Panc1 (cell line): Measurements from ENCODE around the gene PDE6A. TPM values are rescaled to one million over a fixed set of nuclear protein-coding genes. Genes with fewer than 3 reads are reported as not detected.

Experiments
- ATAC-seq: fragments of 200-7000 bp; cut with Tn5 transposase; 2 replicates; pipeline ENCODE4 v1.9.1; 2020; ENCODE audit warnings: mild to moderate bottlenecking, moderate library complexity
- BruUV-seq: library from RNA; stranded (reverse); fragments of 400-500 nt; replicated peaks from 2 replicates; lab custom pipeline; 2021; lab: Mats Ljungman, UMichigan
- CTCF ChIA-PET: fragments of 300-600 bp; sonication (Branson Sonifier 250); formaldehyde crosslinking; loops from one replicate; lab custom pipeline; 2022; ENCODE audit warnings: antibody characterized with exemption; lab: Charles Lee
- POLR2A ChIA-PET: fragments of 300-600 bp; sonication (Branson Sonifier 250); formaldehyde crosslinking; loops from one replicate; lab custom pipeline; 2022; ENCODE audit warnings: antibody characterized with exemption; lab: Charles Lee
- DNase-seq: peaks from one replicate; pipeline ENCODE4 v3.0.0-alpha.2; 2010; ENCODE audit warnings: low read depth, low spot score
- H3K27ac ChIP-seq: 2 replicates; pipeline ENCODE4 v1.5.1; 2011; ENCODE audit warnings: mild to moderate bottlenecking, low read length, inconsistent platforms
- H3K27me3 ChIP-seq: fragments of 200-500 bp; sonication (Bioruptor generic); 2 replicates; pipeline ENCODE4 v1.6.0; 2014; ENCODE audit warnings: low read length, inconsistent platforms; ENCODE audit not compliant: control insufficient read depth, insufficient read depth
- H3K36me3 ChIP-seq: fragments of 200-500 bp; sonication (Bioruptor generic); 2 replicates; pipeline ENCODE4 v1.5.1; 2014; ENCODE audit warnings: inconsistent platforms, mild to moderate bottlenecking, low read length, moderate library complexity; ENCODE audit not compliant: control insufficient read depth, insufficient read depth
- H3K4me1 ChIP-seq: 2 replicates; pipeline ENCODE4 v1.5.1; 2011; ENCODE audit warnings: inconsistent platforms, mild to moderate bottlenecking, low read length, moderate library complexity; ENCODE audit not compliant: control insufficient read depth, insufficient read depth
- H3K4me3 ChIP-seq, 2 experiments: 2 replicates each; pipeline ENCODE4 v1.5.1; 2011 to 2012; ENCODE audit warnings: low read depth in 2 of 2, low read length in 2 of 2, mild to moderate bottlenecking in 2 of 2, inconsistent platforms in 1 of 2, moderate library complexity in 1 of 2
- H3K9me3 ChIP-seq: fragments of 200-500 bp; sonication (Bioruptor generic); 2 replicates; pipeline ENCODE4 v1.5.1; 2014; ENCODE audit warnings: low read depth, mild to moderate bottlenecking, inconsistent platforms, low read length, moderate library complexity; ENCODE audit not compliant: control insufficient read depth, insufficient read depth
- POLR2AphosphoS5 ChIP-seq: IDR thresholded peaks from 2 replicates; pipeline ENCODE4 v1.6.1; 2012; ENCODE audit warnings: mild to moderate bottlenecking, low read depth, low read length, moderate library complexity
- SIN3A ChIP-seq: IDR thresholded peaks from 2 replicates; pipeline ENCODE4 v1.6.1; 2012; ENCODE audit warnings: low read depth, mild to moderate bottlenecking, low read length, moderate library complexity, borderline replicate concordance; ENCODE audit not compliant: insufficient read depth
- TCF7L2 ChIP-seq: IDR thresholded peaks from 2 replicates; pipeline ENCODE4 v1.6.1; 2011; ENCODE audit warnings: mild to moderate bottlenecking, low read depth, low read length, inconsistent platforms
- in situ Hi-C: cut with HindIII; loops from 2 replicates; pipeline ENCODE4 v1.10.0; 2016; ENCODE audit warnings: low sequenced_read_pairs, low pct_unique_long_range_greater_than_20kb
- intact Hi-C: fragments of 100-400 bp; cut with micrococcal nuclease; formaldehyde crosslinking; loops from one replicate; pipeline ENCODE4 v1.10.0; 2022; ENCODE audit not compliant: unreplicated experiment
- total RNA-seq: library from RNA; stranded (reverse); gene quantifications from one replicate; pipeline ENCODE4 v1.2.1, GENCODE V29; 2021; ENCODE audit not compliant: unreplicated experiment
- TF ChIP-seq, protein P1 (sequence below), 2 experiments: IDR thresholded peaks; 2 replicates each; pipeline ENCODE4 v1.6.1; 2011 to 2012; ENCODE audit warnings: low read depth in 2 of 2, control low read depth in 1 of 2, low read length in 1 of 2, mild to moderate bottlenecking in 1 of 2, moderate library complexity in 1 of 2; ENCODE audit not compliant: insufficient read depth in 1 of 2
- TF ChIP-seq, protein P2 (sequence below): fragments of 450-650 bp; IDR thresholded peaks from 2 replicates; pipeline ENCODE4 v1.5.1; 2017; ENCODE audit warnings: mild to moderate bottlenecking

Gene PDE6A
- total RNA-seq, 1 experiment from 2014 or later = 0.33 TPM

DNA sequence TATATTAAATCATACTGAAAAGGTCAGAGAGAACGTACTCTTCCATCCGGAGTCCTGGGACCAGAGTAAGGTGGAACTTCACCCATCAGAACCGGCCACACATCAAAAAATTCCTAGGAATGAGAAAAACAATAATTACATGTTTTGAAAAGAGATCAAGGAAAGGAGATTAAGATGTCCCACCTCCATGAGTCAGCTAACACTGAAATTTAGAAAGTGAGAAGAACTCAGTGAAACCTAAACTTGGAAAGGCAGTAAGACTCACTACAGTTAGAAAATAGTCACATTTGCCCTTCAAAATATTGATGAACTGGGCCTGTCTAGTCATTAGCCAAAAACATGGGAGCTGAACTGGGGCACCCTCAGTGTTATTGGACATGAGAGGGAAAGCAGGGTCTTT lies 23.0 kb downstream of the PDE6A start:
- Histone ChIP-seq H3K27me3 (no peaks in the 10 kb centered on the region), H3K4me1 (no peaks in the 10 kb centered on the region), H3K4me3 (no peak overlapping the region), H3K36me3 (no peaks in the 10 kb centered on the region), H3K27ac (no peak overlapping the region; the same call in 1 of the 2 replicates), H3K9me3 (no peaks in the 10 kb centered on the region)
- BruUV-seq = no TSS peak
- DNase-seq (no peak), ATAC-seq (no peak)
- TF ChIP-seq SIN3A = no peak
- TF ChIP-seq, protein P1, sequence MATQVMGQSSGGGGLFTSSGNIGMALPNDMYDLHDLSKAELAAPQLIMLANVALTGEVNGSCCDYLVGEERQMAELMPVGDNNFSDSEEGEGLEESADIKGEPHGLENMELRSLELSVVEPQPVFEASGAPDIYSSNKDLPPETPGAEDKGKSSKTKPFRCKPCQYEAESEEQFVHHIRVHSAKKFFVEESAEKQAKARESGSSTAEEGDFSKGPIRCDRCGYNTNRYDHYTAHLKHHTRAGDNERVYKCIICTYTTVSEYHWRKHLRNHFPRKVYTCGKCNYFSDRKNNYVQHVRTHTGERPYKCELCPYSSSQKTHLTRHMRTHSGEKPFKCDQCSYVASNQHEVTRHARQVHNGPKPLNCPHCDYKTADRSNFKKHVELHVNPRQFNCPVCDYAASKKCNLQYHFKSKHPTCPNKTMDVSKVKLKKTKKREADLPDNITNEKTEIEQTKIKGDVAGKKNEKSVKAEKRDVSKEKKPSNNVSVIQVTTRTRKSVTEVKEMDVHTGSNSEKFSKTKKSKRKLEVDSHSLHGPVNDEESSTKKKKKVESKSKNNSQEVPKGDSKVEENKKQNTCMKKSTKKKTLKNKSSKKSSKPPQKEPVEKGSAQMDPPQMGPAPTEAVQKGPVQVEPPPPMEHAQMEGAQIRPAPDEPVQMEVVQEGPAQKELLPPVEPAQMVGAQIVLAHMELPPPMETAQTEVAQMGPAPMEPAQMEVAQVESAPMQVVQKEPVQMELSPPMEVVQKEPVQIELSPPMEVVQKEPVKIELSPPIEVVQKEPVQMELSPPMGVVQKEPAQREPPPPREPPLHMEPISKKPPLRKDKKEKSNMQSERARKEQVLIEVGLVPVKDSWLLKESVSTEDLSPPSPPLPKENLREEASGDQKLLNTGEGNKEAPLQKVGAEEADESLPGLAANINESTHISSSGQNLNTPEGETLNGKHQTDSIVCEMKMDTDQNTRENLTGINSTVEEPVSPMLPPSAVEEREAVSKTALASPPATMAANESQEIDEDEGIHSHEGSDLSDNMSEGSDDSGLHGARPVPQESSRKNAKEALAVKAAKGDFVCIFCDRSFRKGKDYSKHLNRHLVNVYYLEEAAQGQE (IDR thresholded peaks at IDR 0.05; ENCODE audit: insufficient read depth in 1 of 2, low read depth in 2 of 2, low read length in 1 of 2) = no peak
- TF ChIP-seq, protein P2, sequence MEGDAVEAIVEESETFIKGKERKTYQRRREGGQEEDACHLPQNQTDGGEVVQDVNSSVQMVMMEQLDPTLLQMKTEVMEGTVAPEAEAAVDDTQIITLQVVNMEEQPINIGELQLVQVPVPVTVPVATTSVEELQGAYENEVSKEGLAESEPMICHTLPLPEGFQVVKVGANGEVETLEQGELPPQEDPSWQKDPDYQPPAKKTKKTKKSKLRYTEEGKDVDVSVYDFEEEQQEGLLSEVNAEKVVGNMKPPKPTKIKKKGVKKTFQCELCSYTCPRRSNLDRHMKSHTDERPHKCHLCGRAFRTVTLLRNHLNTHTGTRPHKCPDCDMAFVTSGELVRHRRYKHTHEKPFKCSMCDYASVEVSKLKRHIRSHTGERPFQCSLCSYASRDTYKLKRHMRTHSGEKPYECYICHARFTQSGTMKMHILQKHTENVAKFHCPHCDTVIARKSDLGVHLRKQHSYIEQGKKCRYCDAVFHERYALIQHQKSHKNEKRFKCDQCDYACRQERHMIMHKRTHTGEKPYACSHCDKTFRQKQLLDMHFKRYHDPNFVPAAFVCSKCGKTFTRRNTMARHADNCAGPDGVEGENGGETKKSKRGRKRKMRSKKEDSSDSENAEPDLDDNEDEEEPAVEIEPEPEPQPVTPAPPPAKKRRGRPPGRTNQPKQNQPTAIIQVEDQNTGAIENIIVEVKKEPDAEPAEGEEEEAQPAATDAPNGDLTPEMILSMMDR = no peak
- TF ChIP-seq POLR2AphosphoS5 = no peak
- no peak for TF ChIP-seq TCF7L2
- POLR2A ChIA-PET = no interaction called here
- intact Hi-C loops = no loop called here
- CTCF ChIA-PET = no interaction called here
- in situ Hi-C loops = no loop called here

DNA sequence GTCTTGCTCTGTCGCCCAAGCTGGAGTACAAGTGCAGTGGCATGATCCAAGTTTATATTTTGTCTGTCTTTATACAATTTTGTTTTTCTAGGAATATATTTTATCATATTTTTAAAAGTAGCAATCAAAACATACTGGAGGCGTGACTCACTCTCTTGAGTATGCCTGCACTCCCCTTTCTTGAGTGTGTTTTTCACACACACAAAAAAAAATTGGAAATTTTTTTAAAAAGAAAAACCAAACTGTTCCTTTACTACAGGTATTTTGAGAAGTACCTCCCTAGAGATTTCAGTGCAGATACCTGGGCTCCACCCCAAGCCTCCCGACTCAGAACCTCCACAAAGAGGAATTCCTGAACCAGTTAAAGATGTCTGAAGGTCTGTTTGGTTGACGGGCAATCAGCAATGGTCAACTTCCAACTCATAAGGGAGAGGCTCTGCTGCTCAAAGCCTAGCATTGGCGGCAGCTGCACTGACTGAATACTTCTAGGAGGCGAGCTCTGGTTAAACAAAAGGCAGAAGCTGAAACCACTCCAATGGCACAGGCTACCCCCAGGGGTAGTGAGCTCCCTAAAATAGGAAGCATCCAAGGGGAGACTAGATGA lies 27.4 kb downstream of the PDE6A start:
- no peak overlapping the region for H3K4me3 ChIP-seq
- intact Hi-C loops = no loop called here
- POLR2A ChIA-PET = no interaction called here
- no peaks in the 10 kb centered on the region for H3K4me1 ChIP-seq
- TF ChIP-seq, protein P1 (IDR thresholded peaks at IDR 0.05; ENCODE audit: insufficient read depth in 1 of 2, low read depth in 2 of 2, low read length in 1 of 2) = no peak
- no TSS peak for BruUV-seq
- no peak for DNase-seq
- peak overlapping the region; percentile 17; the same call in 1 of the 2 replicates for H3K27ac ChIP-seq
- H3K27me3 ChIP-seq = no peaks in the 10 kb centered on the region
- H3K36me3 ChIP-seq = no peaks in the 10 kb centered on the region
- no peaks in the 10 kb centered on the region for H3K9me3 ChIP-seq
- ATAC-seq = no peak
- CTCF ChIA-PET = interaction anchor here (0.7 to 0.8 kb wide), 2 partner anchors 64 to 88 kb away, joined by 3 read pairs; no protein-coding TSS in a partner anchor
- in situ Hi-C loops = no loop called here
